GM21526 (cell line): ENCODE measurements around the gene SPATC1L.
"Not testable (repeated sequence)": the region's sequence is repeated elsewhere in the genome, so short reads cannot be mapped to it uniquely, and the experiment has no call there.

ENCODE experiments used
- ATAC-seq: cut with Tn5 transposase; IDR thresholded peaks from one replicate; pipeline ENCODE4 v1.9.1; 2021; ENCODE audit warnings: moderate library complexity; ENCODE audit not compliant: unreplicated experiment, low FRiP score

The SPATC1L gene

DNA sequence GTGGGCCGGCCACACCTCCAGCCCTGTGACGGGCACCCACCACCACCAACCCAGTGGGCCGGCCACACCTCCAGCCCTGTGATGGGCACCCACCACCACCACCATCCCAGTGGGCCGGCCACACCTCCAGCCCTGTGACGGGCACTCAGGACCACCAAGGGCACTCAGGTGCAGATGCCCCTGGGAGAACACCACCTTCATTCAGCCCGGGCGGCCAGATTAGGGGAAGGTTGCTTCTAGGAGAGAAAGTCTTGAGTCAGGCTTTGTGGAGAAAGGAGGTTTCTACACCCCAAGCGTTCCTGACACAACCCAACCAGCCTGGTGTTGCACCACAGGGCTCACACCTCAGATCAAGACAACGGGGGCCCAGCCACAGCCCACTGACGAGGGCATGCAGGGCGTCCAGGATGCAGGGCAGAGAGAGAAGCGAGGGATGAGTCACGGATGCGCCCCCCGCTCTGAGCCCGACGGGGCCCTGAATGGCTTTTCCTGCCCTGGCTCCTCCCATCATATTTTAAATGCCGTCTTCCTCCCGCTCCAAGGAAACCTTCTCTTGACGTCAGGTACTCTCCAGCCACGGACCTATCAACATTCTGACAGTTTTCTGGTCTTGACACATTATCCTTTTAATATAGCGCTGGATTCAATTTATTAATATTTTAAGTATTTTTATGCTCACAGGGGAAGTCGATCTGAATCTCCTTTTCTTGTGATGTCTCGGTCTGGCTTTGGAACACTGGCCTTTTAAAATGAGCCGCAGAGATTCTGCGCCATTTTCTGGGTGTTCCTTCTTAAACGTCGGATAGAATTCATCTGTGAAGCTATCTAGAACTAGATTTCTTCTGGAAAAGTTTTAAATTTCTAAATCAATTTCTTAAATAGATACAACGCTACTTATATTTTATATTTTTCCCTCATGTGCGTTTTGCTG lies 631 bp upstream of the SPATC1L start:
- ATAC-seq = no peak

DNA sequence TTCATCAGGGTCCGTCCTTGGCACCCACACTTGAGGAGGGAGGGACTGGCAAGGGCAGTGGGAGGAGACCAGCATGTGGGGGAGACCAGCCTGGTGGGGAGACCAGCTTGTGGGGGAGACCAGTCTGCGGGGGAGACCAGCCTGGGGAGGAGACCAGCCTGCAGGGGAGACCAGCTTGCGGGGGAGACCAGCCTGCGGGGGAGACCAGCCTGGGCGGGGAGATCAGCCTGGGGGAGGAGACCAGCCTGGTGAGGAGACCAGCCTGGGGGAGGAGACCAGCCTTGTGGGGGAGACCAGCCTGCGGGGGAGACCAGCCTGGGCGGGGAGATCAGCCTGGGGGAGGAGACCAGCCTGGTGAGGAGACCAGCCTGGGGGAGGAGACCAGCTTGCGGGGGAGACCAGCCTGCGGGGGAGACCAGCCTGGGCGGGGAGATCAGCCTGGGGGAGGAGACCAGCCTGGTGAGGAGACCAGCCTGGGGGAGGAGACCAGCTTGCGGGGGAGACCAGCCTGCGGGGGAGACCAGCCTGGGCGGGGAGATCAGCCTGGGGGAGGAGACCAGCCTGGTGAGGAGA lies 836 bp downstream of the SPATC1L start:
- ATAC-seq = not testable (repeated sequence)

DNA sequence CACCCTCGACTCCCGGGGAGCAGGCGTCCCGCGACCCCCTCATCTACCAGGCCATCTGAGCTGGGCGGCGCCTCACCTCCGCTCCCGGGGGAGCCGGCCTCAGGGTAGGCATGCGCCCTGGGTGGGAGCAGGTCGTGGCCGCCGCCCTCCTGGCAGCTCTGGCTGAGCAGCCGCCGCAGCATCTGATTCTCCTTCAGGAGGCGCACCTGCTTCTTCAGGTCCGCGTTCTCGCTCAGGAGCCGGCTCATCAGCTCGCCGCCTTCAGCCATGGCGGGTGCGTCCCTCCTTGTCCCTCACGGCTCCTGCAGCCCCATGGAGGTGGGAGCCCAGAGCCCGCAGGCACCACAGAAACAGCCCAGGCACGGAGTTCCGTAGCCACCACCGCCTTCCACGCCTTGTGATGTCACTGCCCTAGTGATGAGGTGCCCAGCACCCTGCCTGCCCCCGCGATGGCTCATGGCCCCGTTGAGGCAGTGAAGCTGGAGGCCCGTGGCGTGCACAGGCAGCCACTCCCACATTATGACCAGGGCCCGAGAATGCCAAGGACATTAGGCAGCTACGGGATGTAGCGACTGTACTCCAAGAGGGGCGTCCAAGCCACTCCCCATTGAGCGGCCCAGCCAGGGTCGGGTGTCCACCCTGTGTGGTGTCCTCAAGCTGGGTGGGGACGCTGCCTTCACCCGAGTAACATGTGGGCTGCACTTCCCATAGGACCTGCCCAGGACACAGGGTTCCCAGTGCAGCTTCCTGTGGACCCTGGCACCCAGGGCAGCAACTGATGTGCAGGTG lies 1.5 kb downstream of the SPATC1L start:
- ATAC-seq = no peak

DNA sequence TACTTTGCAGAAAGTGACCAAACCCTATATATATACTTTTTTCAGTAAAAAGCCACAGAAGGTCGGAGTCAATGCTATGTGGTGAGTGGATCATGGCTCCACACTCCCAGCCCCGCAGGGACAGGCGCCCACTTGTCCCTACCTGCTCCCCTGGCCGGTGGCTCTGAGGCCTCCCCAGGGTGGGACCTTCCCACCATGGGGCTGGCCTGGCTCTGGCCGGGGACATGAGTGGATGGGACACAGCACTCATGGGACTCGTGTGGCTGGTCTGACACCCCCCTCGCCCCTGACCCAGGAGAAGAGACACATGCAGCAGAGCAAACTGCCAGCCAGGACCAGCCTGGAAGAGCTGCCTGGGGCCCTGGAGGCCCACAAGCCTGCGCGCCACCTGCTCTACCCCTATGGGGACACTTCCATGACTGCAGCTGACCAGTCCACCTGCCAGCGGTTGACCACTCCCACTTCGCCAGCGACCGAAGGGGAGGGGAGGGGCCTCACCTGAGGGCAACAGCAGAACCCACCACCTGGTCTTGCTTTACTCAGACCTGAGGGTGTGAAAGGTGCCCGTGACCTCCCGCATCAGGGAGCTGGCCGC lies 2.2 kb downstream of the SPATC1L start:
- no peak for ATAC-seq

DNA sequence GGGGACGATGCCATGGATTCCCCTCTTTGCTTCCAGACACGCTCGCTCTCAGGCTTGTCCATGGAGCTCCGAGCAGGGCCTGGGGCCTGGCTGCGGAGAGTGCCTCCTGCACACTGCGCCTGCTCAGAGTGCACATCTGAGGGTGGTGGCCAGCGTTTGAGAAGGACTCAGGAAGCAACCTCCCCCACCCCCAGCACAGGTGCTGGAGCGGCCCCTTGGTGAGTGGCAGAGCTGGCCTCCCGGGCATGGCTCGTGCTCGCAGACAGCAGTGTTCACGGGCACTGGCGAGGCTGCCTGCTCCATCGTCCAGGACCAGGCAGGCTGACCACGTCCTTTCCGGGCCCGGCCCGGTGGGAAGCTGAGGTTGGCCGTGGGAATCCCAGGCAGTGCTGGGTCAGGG lies 2.8 kb downstream of the SPATC1L start:
- no peak for ATAC-seq

DNA sequence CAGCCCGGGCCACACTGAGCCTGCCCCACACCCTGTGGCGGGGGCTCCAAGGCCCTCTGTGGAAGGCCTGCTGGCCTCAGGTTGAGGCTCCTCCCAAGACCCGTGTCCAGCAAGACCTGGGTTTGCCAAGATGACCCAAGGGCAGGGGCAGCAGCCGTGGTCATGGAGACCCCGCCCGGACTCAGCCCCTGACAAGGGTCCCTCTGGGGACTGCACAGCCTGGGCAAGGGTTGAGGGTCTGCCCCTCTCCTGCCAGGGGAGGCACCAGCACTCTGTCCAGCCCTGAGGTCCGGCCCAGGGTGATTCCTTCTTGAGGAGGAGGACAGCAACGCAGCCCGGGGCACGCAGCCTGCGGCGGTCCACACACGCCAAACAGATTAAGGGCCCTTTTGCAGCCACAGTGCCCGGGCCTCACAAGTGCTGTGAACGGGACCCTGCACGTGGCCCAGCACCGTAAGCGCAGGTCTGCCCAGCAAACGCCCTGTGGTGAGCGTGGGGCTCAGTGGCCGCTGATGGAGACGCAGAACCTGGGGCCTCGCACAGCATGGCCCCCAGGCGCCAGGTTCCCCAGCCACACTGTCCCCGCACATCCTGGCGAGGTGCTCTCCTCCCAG lies 3.4 kb downstream of the SPATC1L start:
- ATAC-seq = no peak

DNA sequence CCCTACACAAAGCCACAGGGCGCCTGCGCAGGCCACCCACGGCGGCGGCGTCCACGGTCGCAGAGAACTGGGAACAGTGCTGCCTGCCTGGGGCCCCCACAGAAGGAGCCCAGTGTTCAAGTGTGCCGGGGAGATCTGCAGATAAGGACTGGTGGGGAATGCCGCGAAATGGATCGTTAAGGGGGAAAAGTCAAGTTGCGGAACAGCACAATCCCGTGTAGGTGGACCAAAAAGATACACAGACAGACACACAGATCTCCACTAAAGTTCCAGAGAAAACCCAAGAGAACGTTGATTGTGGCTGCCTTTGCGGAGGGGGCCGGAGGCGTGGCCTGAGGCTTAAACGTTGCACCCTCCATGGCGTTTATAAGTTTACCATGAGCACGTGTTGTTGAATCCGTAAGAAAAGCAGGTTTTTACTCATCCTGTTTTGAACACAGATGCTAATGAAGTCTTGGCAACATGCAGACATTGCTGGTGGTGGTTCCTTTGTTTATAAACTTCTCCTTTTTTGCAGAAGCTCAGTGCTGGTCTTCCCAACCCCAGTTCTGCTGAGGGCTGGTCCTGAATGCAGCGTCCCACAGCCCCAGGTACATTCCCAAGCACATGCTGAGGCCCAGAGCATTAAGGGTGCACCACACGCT lies 4.1 kb downstream of the SPATC1L start:
- no peak for ATAC-seq

DNA sequence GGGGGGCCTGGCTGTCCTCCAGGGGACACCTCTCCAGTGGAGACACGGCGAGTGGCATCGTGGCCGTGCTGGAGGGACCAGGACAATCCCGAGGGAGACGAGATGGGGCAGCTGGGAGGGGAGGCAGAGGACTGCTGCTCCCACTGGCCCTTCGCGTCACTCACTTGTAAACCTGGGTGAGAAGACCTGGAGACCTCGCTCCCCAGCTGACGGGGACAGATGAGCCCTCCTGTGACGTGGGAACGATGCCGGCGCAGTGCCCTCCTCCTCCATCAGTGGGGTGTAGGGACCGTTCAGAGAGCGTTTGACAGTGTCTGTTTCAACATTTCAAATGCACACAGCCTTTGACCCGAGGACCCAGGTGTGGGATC lies 4.6 kb downstream of the SPATC1L start:
- no peak for ATAC-seq

DNA sequence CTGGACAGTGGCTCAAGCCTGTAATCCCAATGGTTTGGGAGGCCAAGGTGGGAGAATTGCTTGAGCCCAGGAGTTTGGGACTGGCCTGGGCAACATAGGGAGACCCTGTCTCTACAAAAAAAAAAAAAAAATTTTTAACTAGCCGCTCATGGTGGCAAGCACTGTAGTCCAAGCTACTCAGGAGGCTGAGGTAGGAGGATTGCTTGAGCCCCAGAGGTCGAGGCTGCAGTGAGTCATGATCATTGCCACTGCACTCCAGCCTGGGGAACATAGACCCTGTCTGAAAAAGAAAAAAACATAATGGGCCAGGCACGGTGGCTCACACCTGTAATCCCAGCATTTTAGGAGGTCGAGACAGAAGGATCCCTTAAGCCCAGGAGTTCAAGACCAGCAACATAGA lies 5.3 kb downstream of the SPATC1L start:
- no peak for ATAC-seq

DNA sequence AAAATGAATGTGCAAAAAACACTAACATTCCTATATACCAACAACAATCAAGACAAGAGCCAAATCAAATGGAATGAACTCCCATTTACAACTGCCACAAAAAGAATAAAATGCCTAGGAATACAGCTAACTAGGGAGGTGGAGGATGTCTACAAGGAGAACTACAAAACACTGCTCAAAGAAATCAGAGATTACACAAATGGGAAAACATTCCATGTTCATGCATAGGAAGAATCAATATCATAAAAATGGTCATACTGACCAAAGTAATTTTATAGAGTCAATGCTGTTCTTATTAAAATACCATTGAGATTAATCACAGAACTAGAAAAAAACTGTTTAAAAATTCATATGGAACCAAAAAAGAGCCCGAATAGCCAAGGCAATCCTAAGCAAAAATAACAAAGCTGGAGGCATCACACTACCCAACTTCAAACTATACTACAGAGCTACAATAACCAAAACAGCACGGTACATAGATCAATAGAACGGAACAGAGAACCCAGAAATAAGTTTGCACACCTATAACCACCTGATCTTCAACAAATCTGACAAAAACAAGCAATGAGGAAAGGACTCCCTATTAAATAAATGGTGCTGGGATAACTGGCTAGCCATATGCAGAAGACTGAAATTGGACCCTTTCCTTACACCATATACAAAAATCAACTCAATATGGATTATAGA lies 7.7 kb downstream of the SPATC1L start:
- ATAC-seq = not testable (repeated sequence)

DNA sequence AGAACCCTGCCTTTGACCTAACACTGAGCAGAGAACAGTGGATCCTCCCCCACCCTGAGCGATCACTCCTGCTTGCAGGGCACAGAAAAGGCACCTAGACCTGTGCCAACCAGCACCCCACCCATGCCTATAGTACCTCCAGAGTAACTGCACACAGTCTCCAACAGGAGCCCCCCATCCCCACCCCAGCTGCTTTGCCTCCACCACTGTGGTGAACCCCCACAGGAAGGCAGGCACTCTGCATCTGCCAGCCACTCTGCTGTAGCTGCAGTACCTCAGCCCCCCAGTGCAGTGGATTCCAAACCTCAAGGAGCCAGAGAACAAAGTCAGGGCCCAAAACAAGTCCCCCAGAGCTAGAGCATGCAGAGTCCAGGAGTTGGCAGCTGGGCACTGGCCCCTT lies 10.7 kb downstream of the SPATC1L start:
- ATAC-seq = no peak

DNA sequence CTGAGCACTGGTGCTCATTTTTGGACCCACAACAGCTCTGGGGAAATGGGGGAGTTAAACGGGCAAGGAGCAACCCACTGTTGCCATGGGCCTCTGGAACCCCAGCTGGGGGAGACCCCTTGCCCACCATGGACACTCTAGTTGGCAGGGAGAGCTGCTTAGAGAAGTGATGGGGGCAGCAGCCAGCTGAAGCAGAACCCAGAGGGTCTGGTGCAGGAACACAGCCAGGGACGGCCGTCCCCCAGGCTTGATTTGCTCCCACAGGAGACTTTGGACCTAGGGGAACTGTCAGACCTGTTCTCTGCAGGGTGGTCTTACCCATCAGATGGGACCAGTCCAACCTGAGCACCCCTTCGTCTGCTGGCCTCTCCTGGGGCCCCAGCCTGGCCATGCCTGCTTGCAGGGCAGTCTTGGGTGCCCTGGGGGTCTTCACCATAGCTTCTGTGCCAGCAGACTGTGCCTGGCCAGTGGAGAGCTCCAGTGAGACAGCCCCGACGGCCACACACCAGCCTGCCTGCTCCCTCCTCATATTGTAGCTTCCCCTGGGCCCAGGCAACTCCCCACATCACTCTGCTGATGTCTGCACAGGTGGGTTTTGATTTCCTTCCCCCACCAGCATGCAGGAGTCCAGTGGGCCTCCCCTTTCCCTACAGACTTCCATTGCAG lies 11.3 kb downstream of the SPATC1L start:
- no peak for ATAC-seq

DNA sequence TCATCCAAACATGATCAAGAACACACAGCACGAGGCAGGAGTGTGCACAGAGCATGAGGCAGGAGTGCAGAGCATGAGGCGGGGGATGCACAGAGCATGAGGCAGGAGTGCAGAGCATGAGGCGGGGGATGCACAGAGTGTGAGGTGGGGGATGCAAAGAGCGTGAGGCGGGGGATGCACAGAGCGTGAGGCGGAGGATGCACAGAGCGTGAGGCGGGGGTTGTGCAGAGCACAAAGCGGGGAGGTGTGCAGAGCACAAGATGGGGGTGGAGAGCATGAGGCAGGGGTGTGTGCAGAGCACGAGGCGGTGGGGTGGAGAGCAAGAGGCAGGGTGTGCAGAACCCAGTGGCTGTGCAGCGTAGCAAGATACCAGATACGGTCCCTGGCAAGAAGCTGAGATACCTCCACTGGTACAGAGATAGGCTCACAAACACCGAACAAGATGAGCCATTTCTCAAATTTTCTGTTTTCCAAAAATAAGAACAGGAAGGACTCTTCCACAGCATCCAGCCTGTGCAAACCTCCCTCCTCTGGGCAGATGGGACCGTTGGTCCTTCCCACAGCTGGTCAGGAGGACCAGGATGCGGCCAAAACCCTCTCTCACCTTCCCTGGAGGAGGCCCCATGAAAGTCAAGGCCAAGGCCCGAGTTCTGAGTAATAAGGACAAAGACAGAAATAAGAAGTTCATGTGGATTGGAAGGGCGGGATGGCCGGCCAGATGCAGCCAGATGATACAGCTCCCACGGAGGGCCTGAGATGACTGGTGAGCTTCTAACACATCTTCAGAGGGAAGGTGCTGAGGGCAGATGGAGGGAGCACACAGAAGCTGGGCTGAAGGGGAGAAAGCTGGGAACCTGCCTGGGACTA lies 12.0 kb downstream of the SPATC1L start:
- ATAC-seq = no peak

DNA sequence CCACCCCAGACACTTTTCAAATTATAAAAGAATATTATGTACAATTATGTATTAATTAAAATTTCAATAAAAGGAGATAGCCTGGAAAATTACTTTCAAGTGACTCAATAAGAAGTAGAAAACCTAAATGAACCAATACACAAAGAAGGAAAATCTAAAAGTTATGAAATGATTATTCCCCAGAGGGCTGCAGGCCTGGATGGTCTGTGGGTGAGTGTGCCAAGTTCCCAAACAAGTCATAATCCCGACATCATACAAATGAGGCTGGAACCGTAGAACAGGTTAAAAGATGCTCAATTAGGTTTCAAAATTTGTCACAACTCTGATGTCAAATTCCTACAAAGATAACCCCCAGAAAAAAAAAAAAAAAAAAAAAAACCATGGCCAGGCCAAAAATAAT lies 12.7 kb downstream of the SPATC1L start:
- ATAC-seq = no peak

DNA sequence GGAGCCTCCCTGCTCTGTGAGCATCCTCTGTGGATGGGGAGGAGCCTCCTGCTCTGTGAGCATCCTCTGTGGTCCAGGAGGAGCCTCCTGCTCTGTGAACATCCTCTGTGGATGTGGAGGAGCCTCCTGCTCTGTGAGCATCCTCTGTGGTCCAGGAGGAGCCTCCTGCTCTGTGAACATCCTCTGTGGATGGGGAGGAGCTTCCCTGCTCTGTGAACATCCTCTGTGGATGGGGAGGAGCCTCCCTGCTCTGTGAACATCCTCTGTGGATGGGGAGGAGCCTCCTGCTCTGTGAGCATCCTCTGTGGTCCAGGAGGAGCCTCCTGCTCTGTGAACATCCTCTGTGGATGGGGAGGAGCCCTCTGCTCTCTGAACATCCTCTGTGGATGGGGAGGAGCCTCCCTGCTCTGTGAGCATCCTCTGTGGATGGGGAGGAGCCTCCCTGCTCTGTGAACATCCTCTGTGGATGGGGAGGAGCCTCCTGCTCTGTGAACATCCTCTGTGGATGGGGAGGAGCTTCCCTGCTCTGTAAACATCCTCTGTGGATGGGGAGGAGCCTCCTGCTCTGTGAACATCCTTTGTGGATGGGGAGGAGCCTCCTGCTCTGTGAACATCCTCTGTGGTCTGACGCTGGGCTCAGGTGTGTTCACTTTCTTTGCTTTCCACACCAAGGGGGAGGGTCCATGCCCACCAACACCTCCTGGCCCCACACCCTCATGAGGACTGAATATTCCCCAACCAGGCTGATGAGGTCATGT lies 13.6 kb downstream of the SPATC1L start:
- ATAC-seq = not testable (repeated sequence)

DNA sequence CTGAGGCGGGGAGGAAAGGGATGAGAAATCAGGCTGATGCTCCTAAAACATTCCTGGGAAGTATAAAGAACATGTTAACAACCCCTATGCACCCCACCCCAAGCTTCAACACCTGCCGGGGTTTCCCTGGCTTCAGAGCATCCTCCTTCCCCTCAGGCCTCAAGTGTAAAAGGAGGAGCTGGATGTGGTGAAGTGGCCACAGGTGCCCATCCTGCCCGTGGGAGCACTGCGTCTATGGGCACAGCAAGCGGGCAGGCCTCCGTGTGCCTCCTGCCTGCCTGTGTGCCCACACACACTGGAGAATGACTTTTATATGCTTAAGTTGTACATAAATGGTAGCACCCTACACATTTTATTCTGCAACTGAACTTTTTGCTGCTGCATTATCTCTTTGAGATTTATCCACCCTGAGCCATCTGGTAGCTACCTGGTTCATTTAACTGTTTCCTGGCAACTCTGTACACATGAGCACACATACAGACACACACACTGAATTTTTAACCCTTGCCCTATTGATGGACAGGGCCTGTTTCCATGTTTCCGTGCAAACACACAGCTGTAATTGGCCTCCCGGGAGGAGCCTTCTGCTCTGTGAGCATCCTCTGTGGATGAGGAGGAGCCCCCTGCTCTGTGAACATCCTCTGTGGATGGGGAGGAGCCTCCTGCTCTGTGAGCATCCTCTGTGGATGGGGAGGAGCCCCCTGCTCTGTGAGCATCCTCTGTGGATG lies 15.4 kb downstream of the SPATC1L start:
- no peak for ATAC-seq

DNA sequence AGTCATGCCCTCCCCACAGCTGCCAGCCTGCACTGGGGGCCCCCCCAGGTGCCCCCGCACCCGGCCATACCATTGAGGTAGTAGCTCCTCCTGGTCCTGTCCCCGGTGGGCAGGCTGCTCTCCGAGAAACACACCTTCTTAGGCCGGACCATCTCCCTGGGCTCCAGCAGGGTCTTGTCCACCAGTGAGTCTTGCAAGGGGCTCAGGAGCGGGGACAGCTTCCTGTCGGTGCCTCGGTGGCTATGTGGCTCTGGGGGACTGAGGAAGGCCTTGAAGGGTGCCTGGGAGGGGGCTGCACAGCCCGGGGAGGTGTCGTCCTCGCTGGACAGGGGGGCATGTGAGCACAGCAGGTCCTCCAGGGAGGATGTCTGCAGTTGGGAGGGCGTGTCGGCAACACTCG lies 16.0 kb downstream of the SPATC1L start:
- no peak for ATAC-seq
